Suprapubic skin (tissue), 4 donors: ENCODE results near the gene PIP5K1A. TPM values are rescaled to one million over a fixed set of nuclear protein-coding genes. Genes with fewer than 3 reads are reported as not detected.
"Not testable (repeated sequence)": the region's sequence is repeated elsewhere in the genome, so short reads cannot be mapped to it uniquely, and the experiment has no call there.

Experiments used
- DNase-seq, 2 donors: peaks; one replicate each; pipeline ENCODE4 v3.0.0-alpha.2; 2019; ENCODE audit warnings: low spot score in 2 of 2
- H3K27ac ChIP-seq: fragments of 200-600 bp; sonication (generic); one replicate; pipeline ENCODE4 v1.5.1; 2019
- H3K27me3 ChIP-seq: fragments of 200-600 bp; sonication (generic); one replicate; pipeline ENCODE4 v1.5.1; 2019
- H3K36me3 ChIP-seq: fragments of 200-600 bp; sonication (generic); one replicate; pipeline ENCODE4 v1.5.1; 2019
- H3K4me1 ChIP-seq: fragments of 200-600 bp; sonication (generic); one replicate; pipeline ENCODE4 v1.5.1; 2019
- H3K4me3 ChIP-seq: fragments of 200-600 bp; sonication (generic); one replicate; pipeline ENCODE4 v1.5.1; 2019; ENCODE audit warnings: mild to moderate bottlenecking
- H3K9me3 ChIP-seq: fragments of 200-600 bp; sonication (generic); one replicate; pipeline ENCODE4 v1.5.1; 2019
- EP300 ChIP-seq: sonication (generic); formaldehyde crosslinking; IDR thresholded peaks from one replicate; pipeline ENCODE4 v1.6.1; 2017; ENCODE audit warnings: antibody characterized with exemption
- POLR2A ChIP-seq, 2 donors: fragments of 450-650 bp; IDR thresholded peaks; one replicate each; pipeline ENCODE4 v1.6.1; 2017; ENCODE audit warnings: antibody characterized with exemption in 2 of 2, mild to moderate bottlenecking in 2 of 2, moderate library complexity in 2 of 2
- POLR2AphosphoS5 ChIP-seq, 3 donors: sonication (generic); formaldehyde crosslinking; IDR thresholded peaks; one replicate each; pipeline ENCODE4 v1.6.1; 2017; ENCODE audit warnings: antibody characterized with exemption in 3 of 3
- WGBS: methylation state at CpG from one replicate; pipeline ENCODE4 v1.1.5; 2018; 5-methylcytosine and 5-hydroxymethylcytosine counted together
- total RNA-seq, 4 donors: library from RNA; depleted of rRNA; stranded (reverse); fragments of >200 nt; gene quantifications; one replicate each; pipeline ENCODE4 v1.1.0, GENCODE V29; 2016
- TF ChIP-seq, protein P1 (sequence below), 2 donors: fragments of 200-600 bp in 1 of 2; fragments of 450-650 bp in 1 of 2; sonication (generic) in 1 of 2; IDR thresholded peaks; one replicate each; pipeline ENCODE4 v1.5.1; 2016 to 2019; ENCODE audit warnings: antibody characterized with exemption in 2 of 2, mild to moderate bottlenecking in 1 of 2, moderate library complexity in 1 of 2

PIP5K1A gene
- total RNA-seq, 4 donors from 2014 or later = 41.6 to 120 (median 51.6) TPM

DNA sequence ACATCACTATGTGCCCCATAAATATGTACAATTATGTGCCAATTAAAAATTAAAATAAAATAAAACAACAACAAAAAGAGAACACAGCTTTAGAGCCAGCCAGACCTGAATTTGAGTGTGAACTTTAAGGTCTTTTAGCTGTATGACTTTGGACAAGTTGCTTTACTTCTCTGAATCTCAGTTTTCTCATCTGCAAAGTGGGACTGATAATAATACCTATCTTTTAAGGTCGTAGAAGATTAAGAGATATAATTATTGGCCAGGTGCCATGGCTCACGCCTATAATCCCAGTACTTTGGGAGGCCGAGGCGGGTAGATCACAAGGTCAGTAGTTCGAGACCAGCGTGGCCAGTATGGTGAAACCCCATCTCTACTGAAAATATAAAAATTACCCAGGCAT lies 5.0 kb upstream of the PIP5K1A start:
- 62% methylated on average over 6 of the region's 6 CpGs for WGBS
- peaks cover 45% of the 10 kb centered on the region for H3K4me1 ChIP-seq

DNA sequence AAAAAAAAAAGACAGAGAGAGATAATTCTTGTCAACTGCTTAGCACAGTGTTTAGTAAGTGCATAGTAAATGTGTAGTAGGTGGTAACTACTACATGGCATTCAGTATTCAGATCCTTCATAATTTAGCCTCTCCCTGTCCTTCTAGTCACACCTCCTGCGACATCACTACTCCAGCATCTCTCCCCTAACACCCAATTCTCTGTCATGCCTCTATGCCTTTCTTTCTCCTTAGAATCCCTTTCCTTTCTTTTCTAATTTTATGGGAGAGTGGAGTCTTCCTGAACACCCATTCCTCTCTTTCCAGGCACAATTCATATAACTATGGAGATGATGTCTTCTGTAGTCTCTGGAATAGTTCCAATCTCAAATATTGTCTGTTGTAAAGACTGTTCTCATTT lies 4.5 kb upstream of the PIP5K1A start:
- H3K9me3 ChIP-seq = no peaks in the 10 kb centered on the region
- H3K4me1 ChIP-seq = peaks cover 40% of the 10 kb centered on the region
- 83% methylated on average over 1 of the region's 1 CpG for WGBS
- no peak for DNase-seq
- peak overlapping the region; percentile 81 for H3K27ac ChIP-seq
- TF ChIP-seq EP300 (no peak), POLR2A (IDR thresholded peaks at IDR 0.05) (no peak), POLR2AphosphoS5 (IDR thresholded peaks at IDR 0.05) (no peak)
- TF ChIP-seq, protein P1, sequence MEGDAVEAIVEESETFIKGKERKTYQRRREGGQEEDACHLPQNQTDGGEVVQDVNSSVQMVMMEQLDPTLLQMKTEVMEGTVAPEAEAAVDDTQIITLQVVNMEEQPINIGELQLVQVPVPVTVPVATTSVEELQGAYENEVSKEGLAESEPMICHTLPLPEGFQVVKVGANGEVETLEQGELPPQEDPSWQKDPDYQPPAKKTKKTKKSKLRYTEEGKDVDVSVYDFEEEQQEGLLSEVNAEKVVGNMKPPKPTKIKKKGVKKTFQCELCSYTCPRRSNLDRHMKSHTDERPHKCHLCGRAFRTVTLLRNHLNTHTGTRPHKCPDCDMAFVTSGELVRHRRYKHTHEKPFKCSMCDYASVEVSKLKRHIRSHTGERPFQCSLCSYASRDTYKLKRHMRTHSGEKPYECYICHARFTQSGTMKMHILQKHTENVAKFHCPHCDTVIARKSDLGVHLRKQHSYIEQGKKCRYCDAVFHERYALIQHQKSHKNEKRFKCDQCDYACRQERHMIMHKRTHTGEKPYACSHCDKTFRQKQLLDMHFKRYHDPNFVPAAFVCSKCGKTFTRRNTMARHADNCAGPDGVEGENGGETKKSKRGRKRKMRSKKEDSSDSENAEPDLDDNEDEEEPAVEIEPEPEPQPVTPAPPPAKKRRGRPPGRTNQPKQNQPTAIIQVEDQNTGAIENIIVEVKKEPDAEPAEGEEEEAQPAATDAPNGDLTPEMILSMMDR (IDR thresholded peaks at IDR 0.05) = no peak
- H3K4me3 ChIP-seq = no peak overlapping the region
- no peaks in the 10 kb centered on the region for H3K36me3 ChIP-seq
- H3K27me3 ChIP-seq = no peaks in the 10 kb centered on the region

More for the DNA sequence above, 5.0 kb upstream of the PIP5K1A start:
- no peaks in the 10 kb centered on the region for H3K36me3 ChIP-seq
- H3K4me3 ChIP-seq = no peak overlapping the region
- no peaks in the 10 kb centered on the region for H3K27me3 ChIP-seq
- no peaks in the 10 kb centered on the region for H3K9me3 ChIP-seq
- DNase-seq = no peak
- TF ChIP-seq EP300 = no peak
- no peak for TF ChIP-seq POLR2AphosphoS5 (IDR thresholded peaks at IDR 0.05)
- no peak overlapping the region for H3K27ac ChIP-seq

DNA sequence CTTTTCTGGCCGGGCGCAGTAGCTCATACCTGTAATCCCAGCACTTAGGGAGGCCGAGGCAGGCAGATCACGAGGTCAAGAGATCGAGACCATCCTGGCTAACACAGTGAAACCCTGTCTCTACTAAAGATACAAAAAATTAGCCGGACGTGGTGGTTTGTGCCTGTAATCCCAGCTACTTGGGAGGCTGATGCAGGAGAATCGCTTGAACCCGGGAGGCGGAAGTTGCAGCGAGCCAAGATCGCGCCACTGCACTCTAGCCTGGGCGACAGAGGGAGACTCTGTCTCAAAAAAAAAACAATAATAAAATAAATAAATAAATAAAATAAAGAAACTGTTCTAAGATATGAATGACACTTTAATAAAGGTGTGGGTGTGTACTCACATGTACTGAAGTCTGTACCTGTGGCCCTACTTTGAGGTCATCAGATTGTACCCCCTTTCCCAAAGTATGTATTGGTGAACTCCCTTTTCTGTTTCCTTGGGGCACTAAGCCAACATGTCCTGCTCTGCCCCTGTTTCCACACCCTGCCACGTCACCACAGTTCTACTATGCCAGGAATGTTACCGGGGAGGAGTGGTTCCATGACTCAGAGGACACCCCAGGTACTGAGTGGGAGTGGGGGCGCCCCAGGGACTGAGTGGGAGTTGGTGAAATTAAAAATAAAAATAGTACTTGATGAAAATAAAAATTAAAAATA lies 3.3 kb upstream of the PIP5K1A start:
- H3K4me3 ChIP-seq = peak overlapping the region; percentile 35
- 55% methylated on average over 17 of the region's 17 CpGs for WGBS
- H3K27me3 ChIP-seq, H3K9me3 ChIP-seq, H3K36me3 ChIP-seq: not testable (repeated sequence)
- H3K27ac ChIP-seq = peak overlapping the region; percentile 81
- DNase-seq = peak; percentile 92
- H3K4me1 ChIP-seq = peaks cover 41% of the 10 kb centered on the region
- peak; percentile 41 to 91 (median 75) for TF ChIP-seq POLR2AphosphoS5 (IDR thresholded peaks at IDR 0.05)

DNA sequence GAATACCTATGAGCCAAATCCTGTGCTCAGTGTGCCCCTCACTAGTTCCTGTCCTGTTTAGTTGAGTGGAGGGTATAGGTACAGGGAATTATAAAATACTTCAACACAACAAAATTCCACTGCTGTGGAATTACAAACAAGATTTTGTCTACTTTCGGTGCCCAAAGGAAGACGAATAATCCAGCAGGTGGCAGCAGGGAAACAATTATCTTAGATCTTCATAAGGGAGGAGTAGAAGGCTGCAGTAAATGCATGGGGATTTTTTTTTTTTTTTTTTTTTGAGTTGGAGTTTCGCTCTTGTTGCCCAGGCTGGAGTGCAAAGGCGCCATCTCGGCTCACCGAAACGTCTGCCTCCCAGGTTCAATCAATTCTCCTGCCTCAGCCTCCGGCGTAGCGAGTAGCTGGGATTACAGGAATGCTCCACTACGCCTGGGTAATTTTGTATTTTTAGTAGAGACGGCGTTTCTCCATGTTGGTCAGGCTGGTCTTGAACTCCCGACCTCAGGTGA lies 2.0 kb upstream of the PIP5K1A start:
- Histone ChIP-seq H3K9me3 (no peaks in the 10 kb centered on the region), H3K27me3 (no peaks in the 10 kb centered on the region), H3K4me1 (peaks cover 47% of the 10 kb centered on the region), H3K36me3 (no peaks in the 10 kb centered on the region), H3K27ac (peak overlapping the region; percentile 81), H3K4me3 (peak overlapping the region; percentile 35)
- WGBS = 33% methylated on average over 14 of the region's 14 CpGs
- TF ChIP-seq, protein P1 (IDR thresholded peaks at IDR 0.05) = peak; percentile 32 to 35
- TF ChIP-seq POLR2AphosphoS5 (IDR thresholded peaks at IDR 0.05) = no peak
- peak in 1 of 2 donors; percentile 72 for DNase-seq

DNA sequence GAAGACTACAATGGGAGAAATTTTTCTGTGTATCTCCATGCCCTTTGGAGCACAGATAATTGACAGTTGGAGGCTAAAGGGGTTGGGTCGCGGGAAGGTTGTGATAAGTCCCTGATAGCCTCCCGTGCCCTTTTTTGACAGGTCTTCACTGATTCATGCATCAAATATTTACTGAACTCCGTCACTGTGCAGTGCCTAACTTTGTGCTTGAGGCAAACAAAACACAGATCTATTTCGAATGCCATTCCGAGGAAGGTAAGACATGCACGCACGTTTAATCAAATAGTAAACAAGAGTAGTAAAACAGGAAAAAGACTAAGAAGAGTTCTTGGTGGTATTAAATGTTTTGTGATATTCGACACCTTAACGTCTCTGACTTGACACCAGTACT lies 494 bp upstream of the PIP5K1A start:
- no peaks in the 10 kb centered on the region for H3K27me3 ChIP-seq
- H3K27ac ChIP-seq = peak overlapping the region; percentile 97
- peak in 1 of 2 donors; percentile 50 for DNase-seq
- H3K4me1 ChIP-seq = peaks cover 55% of the 10 kb centered on the region
- peaks cover 7% of the 10 kb centered on the region for H3K36me3 ChIP-seq
- 9% methylated on average over 10 of the region's 10 CpGs for WGBS
- H3K9me3 ChIP-seq = no peaks in the 10 kb centered on the region
- H3K4me3 ChIP-seq = peak overlapping the region; percentile 77
- no peak for TF ChIP-seq POLR2AphosphoS5 (IDR thresholded peaks at IDR 0.05)
- TF ChIP-seq, protein P1 (IDR thresholded peaks at IDR 0.05) = no peak
- TF ChIP-seq EP300 = no peak
- TF ChIP-seq POLR2A (IDR thresholded peaks at IDR 0.05) = no peak

DNA sequence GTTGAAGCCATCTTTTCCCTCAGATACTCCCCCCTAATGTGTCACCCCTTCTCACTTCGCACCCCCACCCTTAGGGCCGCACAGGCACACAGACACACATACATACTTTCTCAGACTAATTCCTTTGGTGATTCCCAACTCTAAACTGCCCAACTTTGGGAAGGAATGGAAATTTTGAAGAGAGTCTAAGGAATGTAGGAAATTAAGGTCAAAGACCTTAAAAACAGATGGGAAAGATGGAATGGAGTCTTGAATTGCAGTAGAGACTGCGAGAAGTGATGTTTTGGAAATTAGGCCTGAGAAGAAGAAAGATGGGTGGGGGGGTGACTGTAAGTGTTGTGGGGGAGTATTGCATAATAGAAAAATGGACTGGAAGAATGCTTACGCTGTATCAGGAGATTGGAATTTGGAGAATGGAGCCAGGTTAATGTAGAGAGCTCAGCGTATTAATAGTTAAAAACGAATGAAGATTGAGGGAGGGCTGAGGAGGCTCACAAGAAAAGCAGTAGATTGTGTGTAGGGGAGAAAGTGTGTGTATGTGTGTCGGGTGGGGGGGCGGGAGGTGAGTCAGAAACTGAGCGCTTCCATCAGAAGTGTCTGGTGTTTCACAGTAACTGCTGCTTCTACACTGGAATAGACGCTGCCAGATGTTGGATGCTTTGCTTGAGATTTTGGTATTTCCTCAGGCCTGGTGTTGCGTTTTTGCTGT lies 1.7 kb downstream of the PIP5K1A start:
- TF ChIP-seq POLR2A (IDR thresholded peaks at IDR 0.05) = no peak
- WGBS = 15% methylated on average over 11 of the region's 11 CpGs
- Histone ChIP-seq H3K9me3 (no peaks in the 10 kb centered on the region), H3K4me1 (peaks cover 50% of the 10 kb centered on the region), H3K27me3 (no peaks in the 10 kb centered on the region), H3K4me3 (peak overlapping the region; percentile 77), H3K36me3 (peaks cover 15% of the 10 kb centered on the region), H3K27ac (peak overlapping the region; percentile 97)
- no peak for DNase-seq

DNA sequence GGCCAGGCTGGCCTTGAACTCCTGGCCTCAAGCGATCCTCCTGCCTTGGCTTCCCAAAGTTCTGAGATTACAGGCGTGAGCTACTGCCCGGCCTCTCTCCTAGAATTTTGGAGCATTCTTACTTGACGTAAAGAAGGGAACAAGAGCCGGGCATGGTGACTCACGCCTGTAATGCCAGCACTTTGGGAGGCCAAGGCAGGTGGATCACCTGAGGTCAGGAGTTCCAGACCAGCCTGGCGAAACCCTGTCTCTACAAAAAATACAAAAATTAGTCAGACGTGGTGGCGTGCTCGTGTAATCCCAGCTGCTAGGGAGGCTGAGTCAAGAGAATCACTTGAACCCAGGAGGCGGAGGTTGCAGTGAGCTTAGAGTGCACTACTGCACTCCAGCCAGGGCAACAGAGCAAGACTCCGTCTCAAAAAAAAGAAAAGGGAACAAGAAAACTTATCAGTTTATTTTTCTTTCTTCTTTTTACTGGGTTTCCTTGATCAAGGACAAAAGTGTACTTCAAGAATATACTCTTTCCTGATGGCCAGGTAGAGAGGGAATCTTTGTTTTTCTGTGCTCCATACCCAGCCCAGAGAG lies 7.1 kb downstream of the PIP5K1A start:
- peaks cover 35% of the 10 kb centered on the region for H3K36me3 ChIP-seq

More for the DNA sequence above, 7.1 kb downstream of the PIP5K1A start:
- DNase-seq, H3K27ac ChIP-seq, H3K4me3 ChIP-seq, H3K27me3 ChIP-seq, H3K9me3 ChIP-seq: not testable (repeated sequence)
- WGBS = 92% methylated on average over 12 of the region's 12 CpGs
- peaks cover 21% of the 10 kb centered on the region for H3K4me1 ChIP-seq
